GM18502 (cell line): ENCODE results near the gene GLIS1.

ENCODE experiments used
- ATAC-seq: cut with Tn5 transposase; IDR thresholded peaks from one replicate; pipeline ENCODE4 v1.9.1; 2021; ENCODE audit warnings: mild to moderate bottlenecking; ENCODE audit not compliant: unreplicated experiment, poor library complexity

Gene GLIS1

DNA sequence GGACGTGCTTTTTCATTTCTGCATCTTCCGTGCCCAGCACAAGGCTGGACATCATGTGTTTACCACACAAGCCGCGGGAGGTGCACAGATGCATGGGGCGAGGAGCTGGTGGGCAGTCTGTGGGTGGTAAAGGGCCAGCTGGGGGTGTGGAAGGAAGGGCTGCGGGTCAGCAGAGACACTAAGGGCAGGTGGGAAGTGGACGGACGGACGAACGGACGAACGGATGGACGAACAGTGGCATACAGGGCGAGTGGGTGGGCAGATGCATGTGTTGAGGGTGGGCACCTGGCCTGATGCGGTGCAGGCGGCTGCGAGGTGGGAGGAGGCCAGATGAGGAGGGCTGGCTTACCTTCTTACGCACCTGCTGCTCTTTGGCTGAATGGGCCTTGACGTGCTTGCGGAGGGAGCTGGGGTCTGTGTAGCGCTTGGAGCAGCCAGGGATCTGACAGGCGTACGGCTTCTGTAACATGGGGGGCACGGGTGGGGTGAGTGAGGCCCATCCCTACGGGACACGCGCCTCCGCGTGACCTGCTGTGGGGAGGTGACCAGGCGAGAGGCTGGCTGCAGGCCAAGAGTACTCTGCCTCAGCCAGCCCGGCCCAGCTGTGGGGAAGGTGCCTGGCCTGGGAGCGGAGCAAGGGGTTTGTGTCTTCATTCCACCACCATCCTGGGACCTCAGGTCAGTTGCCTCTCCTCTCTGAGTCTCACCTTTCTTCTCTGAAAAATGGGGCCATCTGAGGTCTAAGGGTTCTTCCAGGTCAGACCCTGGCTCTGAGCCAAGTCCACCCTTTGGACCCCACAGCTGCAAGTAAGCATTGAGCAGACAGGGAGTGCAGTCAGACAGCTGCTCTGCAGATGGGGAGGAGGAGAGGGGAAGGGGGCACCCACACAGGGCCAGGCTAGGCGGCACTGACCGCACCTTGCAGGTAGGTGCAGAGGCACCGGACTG, 214.3 kb downstream of the GLIS1 start:
- ATAC-seq, result no peak

- no peak for ATAC-seq
Measured at GRCh38 chr1:53521924-53522552, 216.9 kb downstream of the GLIS1 start.

DNA sequence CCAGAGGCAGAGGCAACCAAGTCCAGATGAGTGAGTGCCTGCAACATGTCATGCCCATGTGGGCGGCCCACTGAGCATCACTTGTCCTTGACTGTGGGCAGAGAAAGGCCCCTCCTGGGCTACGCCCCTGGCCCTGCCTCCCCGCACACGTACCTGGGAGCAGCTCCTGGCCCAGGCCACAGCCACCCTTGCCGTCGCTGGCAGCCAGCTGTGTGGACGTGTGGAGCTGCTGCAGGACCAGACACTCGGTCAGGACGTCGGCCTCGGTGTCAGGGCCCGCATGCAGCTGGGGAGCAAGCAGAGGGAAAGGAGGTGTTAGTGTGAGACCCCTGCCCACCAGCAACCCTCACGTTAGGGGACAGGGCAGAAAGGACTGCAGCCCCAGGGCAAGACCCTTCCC, 218.5 kb downstream of the GLIS1 start:
- no peak for ATAC-seq

GRCh38 chr1:53519421-53519820, 219.5 kb downstream of the GLIS1 start:
- no peak for ATAC-seq

DNA sequence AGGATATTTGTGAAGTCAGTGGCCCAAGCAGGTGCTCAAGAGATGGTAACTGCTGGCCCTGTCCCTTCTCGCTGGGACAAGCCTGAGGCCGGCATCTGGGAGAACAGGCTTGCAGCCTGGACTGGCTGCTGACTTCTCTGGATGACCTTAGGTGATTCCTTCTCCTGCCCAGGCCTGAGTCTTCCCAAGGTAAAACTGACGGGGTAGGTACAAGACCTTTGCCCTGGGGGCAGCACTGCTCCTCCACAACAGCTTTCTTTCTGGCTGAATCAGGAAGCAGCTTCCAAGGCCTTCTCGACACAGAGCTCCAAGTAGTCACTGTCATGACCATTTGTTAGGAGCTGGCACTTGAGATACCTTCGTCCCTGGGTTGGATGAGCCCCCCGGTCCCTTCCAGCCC, 220.2 kb downstream of the GLIS1 start:
- no peak for ATAC-seq

DNA sequence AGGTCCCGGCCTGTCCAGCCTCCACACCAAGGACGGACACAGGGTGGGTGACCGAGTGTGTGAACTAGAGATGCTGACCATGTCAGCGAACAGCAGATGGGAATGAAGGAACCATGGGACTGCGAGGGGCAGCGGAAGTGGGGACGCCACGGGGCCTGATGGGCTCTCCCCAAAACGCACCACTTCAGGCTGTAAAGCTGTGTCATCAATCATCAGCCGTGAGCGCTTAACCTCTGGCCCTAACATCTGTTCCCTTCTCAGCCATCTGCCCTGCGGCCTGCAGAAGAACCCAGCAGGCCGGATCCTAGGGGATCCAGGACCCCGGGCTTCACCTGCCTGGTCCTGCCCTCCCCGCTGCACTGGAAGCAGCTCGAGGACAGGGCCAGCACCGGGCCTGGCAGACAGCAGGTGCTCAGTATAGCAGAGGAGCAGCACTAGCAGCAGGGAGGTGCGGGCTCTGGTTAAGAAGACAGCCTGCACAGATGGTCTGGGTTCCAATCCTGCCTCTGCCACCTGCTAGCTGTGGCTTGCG, 221.1 kb downstream of the GLIS1 start:
- no peak for ATAC-seq

DNA sequence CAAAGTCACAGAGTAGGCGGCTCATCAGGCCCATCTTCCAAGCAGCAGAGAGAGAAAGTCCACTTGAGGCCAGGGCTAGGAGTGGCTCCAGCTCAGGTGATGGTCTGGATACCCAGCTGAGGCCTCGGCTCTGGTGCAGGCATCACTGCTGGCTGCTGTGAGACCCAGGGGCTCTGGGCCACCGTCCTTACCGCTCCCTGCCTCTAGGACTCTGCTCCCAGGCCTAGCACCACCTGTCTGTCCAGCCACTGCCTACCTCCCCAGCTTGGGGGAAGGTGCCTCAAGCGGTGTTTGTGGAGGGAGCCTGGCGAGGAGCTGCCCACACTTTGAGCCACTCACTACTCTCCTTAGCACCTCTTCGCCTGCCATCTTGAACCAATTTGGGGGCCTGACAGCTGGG, 221.9 kb downstream of the GLIS1 start:
- no peak for ATAC-seq

DNA sequence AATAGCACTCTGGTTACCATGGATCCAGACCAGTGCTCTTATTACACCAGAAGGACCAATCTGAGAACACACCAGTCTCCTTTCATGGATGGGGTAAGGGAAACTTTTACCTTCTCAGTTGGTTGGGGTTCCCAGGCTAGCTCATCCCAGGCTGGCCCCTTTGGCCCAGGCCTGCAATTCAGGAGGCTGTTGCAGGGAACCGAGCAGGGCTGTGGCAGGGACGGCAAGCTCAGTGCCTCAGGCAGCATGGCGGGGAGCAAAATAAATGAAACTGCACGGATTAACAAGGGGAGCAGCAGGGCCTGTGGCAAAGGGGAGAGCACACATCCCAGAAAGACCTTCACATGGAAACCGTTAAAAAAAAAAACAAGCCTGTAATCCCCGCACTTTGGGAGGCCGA, 222.8 kb downstream of the GLIS1 start:
- no peak for ATAC-seq

GRCh38 chr1:53514436-53514835, 224.5 kb downstream of the GLIS1 start:
- ATAC-seq, result no peak

DNA sequence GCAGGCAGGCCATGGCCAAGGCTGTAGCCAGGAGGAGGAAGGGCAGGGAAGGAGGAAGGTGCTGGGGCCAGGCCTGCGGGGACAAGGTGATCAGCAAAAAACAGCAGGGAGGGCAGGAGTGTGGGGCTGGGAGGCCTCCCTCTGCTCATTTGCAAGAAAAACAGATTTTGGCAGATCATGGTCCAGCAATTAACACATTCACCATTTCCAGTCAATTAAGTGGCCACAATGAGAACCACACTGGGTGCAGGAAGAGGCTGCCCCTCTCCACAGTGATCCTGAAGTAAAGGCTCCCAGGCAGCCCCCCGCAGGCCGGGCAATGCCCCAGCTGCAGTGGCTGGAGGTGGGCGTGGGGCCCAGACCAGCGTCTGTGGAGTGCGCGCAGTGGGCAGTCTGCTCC, 225.1 kb downstream of the GLIS1 start:
- no peak for ATAC-seq

DNA sequence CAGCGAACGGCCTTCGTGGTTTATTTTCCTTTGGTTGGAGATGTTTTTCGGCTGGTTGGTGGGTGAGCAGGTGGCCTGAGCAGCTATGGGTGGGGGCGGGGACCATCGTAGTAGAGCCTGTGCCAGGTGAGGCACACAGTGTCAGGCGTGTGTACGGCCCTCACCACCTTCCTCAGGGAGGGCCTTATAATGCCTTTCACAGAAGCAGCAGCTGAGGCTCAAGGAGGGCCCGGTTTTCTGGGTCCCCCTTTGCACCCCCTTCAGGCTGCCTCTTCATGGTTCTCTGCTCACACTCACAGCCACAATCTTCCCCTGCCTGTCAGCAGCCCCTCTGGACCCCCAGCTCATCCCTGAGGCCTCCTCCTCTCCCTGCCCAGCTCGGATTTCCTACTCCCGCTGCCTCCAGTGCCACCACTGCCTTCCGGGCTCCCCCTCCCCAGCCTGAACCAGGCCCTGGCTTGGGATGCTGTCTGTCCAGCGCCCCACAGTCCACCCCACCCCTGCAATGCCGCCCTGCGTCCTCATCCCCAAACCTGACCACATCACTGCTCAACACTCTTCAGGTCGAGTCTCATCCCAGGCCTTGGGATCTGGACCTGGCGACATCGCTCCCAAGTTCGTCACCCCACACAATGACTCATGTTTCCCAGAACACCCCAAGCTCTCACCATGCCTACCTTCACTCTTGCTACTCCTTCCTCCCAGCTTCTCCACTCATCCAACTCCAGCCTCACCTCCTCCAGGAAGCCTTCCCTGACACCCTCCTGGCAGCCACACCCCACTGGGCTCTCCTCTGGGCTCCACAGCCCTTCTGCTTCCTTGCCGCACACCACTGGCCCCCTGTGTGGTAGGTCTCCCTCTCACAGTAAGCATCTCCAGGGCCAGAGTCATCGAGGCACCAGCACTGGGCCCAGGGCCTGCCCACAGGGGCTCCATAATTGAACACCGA, 225.9 kb downstream of the GLIS1 start:
- ATAC-seq, result no peak

GRCh38 chr1:53511933-53512806, 226.8 kb downstream of the GLIS1 start:
- no peak for ATAC-seq

DNA sequence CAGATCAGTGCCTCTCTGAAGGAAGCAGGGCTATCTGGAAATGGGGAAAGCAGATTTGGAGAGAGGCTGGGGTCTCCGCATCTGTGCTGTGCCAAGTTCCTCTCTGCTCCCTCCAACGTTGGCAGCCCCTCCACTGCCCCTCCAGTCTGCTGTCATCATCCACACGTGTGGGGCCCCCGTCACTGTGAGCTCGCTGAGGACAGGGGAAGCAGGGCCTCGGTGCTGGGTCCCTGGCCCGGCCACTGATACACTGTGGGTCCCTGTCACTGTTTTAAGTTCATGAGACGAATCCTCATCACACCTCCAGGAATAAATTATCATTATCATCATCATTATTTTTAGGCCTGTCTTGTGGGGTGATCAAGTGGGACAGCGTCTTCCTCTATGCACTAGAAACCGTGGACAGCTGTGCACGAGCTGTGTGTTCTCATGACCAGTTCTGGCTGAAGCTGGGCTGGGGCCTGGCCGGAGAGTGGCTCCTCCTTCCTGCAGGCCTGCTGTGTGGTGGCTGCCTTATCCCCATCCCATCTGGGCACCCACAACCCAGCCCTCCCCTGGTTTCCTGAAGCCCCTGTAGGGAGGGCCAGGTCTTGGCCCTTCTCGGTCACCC, 227.5 kb downstream of the GLIS1 start:
- no peak for ATAC-seq

DNA sequence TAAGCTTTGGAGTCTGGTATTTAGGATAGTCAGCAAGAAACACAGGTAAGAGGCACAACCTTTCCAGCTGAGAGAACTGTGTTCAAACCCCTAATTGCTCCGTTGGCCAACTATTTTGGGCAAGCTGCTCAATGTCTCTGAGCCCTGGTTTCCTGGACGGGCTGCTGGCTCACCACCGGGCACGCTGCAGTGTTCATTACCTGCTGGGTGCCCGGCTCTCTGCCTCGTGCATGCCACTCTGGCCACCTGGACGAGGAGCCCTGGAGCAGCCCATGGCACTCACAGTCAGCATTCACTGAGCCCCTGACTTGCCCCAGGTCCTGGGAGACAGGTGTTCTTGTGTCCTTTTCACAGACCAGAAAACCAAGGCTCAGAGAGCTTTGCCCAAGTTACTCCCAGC, 228.7 kb downstream of the GLIS1 start:
- ATAC-seq, result no peak

GRCh38 chr1:53509775-53510174, 229.2 kb downstream of the GLIS1 start:
- no peak for ATAC-seq

GRCh38 chr1:53508991-53509666, 229.8 kb downstream of the GLIS1 start:
- ATAC-seq, result no peak

DNA sequence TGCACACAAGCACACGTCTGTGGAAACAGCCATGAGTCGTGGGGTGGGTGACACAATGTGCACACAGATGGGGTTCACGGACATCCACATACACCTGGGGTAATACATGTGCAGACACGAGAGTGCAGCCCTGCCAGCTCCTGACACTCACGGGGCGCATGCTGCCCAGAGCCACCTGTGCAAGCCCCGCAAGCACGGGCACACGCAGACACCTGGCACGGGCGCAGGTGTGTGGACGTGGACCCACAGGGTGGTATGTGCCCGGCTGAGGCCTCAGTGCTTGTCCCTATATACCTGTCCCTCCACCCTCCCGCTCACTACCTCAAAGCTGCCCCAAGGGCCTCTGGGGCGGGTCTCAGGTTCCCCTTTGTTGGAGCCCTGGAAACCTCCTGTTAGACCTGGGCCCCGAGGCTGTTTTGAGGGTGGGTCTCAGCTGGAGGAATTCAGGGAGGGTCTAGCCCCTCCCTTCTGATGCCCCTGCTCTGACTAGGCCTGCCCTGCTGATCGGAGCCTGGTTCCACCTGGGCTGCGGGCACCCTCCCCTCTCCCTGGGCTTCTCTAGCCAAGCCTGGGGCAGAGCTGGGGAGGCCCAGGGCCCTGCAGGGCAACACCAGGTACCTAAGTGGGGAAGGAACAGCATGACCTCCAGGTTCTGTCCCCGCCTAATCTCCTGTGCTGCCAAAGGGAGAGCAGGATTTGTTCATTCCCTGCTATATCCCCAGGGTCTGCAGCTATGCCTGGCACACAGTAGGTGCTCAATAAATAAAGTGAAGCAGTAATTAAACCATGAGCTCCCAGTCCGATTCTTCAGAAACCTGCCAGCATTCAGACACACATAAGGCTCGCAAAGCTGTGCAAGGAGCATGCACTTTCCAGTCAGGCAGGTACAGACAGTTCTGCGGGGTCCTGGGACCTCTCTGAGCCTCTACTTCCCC, 230.6 kb downstream of the GLIS1 start:
- ATAC-seq, result no peak
